Cardiac fibroblast (primary cell): ENCODE measurements around the gene SKAP2.

ENCODE experiments used
- DNase-seq, 2 donors: peaks; one replicate each; pipeline versions ENCODE4 v3.0.0 to v3.0.0-alpha.2; 2010; ENCODE audit warnings: low read depth in 2 of 2
- H3K4me3 ChIP-seq, 2 donors: replicated peaks in 1 of 2; 1 replicate in 1 of 2; 2 replicates in 1 of 2; pipeline ENCODE4 v1.5.1; 2011; ENCODE audit warnings: low read depth in 2 of 2, low read length in 2 of 2, mild to moderate bottlenecking in 2 of 2, moderate library complexity in 1 of 2
- CTCF ChIP-seq: IDR thresholded peaks from one replicate; pipeline ENCODE4 v1.5.1; 2011; ENCODE audit warnings: low read depth, mild to moderate bottlenecking, low read length, inconsistent platforms

The SKAP2 gene

DNA sequence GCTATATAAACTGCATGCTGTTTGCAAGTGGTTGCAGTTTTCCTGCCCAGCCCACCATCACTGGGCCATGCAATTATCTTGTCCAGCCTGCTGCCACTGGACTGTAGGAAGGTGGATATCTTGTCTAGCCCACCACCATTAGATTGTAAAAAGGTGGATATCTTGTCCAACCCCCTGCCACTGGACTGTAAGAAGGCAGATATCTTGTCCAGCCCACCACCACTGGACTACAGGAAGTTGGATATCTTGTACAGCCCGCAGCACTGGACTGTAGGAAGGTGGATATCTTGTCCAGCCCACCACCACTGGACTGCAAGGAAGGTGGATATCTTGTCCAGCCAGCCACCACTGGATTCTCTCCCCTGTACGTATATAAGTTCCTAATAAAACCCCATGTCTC, 69.8 kb downstream of the SKAP2 start:
- no peak for DNase-seq
- no peak for TF ChIP-seq CTCF
- H3K4me3 ChIP-seq, result no peak overlapping the region

- H3K4me3 ChIP-seq, result no peak overlapping the region
- DNase-seq, result no peak
- no peak for TF ChIP-seq CTCF
These were observed 71.8 kb downstream of the SKAP2 start for GRCh38 chr7:26792576-26792975.

DNA sequence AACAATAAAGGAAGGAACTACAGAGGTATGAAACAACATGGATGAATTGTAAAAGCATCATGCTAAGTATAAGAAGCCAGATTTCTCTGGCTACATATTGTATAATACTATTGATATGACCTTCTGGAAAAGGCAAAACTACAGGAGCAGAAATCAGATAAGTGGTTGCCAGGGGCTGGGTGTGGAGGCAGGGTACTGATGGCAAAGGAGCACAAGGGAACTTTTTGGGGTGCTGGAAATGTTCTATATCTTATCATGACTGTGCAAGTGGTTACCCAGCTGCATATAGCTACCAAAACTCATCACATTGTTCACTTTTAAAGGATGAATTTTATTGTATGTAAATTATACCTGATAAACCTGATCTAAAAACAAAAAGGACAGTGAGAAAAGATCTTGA, 72.4 kb downstream of the SKAP2 start:
- H3K4me3 ChIP-seq, result no peak overlapping the region
- no peak for TF ChIP-seq CTCF
- DNase-seq, result no peak

GRCh38 chr7:26789481-26790184, 74.8 kb downstream of the SKAP2 start:
- no peak overlapping the region for H3K4me3 ChIP-seq
- TF ChIP-seq CTCF, result no peak
- no peak for DNase-seq

GRCh38 chr7:26787701-26788100, 76.7 kb downstream of the SKAP2 start:
- no peak for TF ChIP-seq CTCF
- DNase-seq, result no peak
- no peak overlapping the region for H3K4me3 ChIP-seq

DNA sequence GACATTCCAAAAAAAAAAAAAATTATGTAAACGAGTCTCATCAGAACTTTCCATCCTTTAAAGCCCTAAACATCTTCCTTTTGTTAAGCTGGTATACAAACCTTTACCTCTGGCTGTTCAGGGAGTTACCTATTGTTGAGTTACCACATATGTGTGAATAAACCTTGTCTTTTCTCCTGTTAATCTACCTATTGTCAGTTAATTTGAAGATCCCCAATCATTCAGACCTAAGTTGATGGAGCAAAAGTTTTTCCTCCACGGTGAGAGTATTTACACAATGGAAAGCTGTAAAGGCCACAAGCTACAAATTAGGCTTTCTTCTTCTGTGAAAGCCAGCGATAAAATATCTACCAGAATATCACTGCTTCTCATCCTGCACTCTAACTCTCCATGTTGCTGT, 80.3 kb downstream of the SKAP2 start:
- DNase-seq, result no peak
- H3K4me3 ChIP-seq, result no peak overlapping the region
- no peak for TF ChIP-seq CTCF

DNA sequence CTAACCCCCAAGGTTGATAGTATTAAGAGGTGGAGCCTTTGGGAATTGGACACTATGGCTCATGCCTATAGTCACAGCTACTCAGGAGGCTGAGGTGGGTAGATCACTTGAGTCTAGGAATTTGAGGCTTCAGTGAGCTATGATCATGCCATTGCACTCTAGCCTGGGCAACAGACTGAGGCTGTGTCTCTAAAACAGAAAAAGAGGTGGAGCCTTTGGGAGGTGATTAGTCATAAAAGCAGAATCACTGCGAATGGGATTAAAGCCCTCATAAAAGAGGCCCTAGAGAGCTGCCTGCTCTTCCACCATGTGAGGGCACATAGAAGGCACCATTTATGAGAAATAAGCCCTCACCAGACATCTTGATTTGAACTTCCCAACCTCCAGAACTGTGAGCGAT, 81.9 kb downstream of the SKAP2 start:
- H3K4me3 ChIP-seq, result no peak overlapping the region
- TF ChIP-seq CTCF, result no peak
- DNase-seq, result no peak
